Neural cell (in vitro differentiated cells): ENCODE measurements around the gene GLB1L3.

Experiments used
- CTCF ChIP-seq: fragments of 450-650 bp; IDR thresholded peaks from 2 replicates; pipeline ENCODE4 v1.5.1; 2014; ENCODE audit warnings: antibody characterized with exemption, mild to moderate bottlenecking, moderate library complexity; ENCODE audit not compliant: poor library complexity, severe bottlenecking
- EP300 ChIP-seq: fragments of 450-650 bp; conservative IDR thresholded peaks from 2 replicates; pipeline ENCODE4 v1.6.1; 2014; ENCODE audit warnings: antibody characterized with exemption, mild to moderate bottlenecking, moderate library complexity; ENCODE audit not compliant: poor library complexity, severe bottlenecking
- POLR2AphosphoS5 ChIP-seq: IDR thresholded peaks from 2 replicates; pipeline ENCODE4 v1.6.1; 2012
- SMC3 ChIP-seq: fragments of 450-650 bp; conservative IDR thresholded peaks from 2 replicates; pipeline ENCODE4 v1.6.1; 2014; ENCODE audit warnings: antibody characterized with exemption, mild to moderate bottlenecking, moderate library complexity; ENCODE audit not compliant: poor library complexity
- TAF1 ChIP-seq: IDR thresholded peaks from 2 replicates; pipeline ENCODE4 v1.6.1; 2012; ENCODE audit warnings: low read depth

- TF ChIP-seq TAF1 (no peak), CTCF (no peak), POLR2AphosphoS5 (no peak), EP300 (no peak), SMC3 (no peak)
These were observed 36.0 kb downstream of the GLB1L3 start for GRCh38 chr11:134312223-134312622.
